GOT3 (cell line): ENCODE measurements around the gene SAP30BP.

ENCODE experiments used
- DNase-seq: peaks from one replicate; lab custom pipeline; 2025; ENCODE audit warnings: mixed read lengths; lab: John Stamatoyannopoulos, UW

SAP30BP gene

DNA sequence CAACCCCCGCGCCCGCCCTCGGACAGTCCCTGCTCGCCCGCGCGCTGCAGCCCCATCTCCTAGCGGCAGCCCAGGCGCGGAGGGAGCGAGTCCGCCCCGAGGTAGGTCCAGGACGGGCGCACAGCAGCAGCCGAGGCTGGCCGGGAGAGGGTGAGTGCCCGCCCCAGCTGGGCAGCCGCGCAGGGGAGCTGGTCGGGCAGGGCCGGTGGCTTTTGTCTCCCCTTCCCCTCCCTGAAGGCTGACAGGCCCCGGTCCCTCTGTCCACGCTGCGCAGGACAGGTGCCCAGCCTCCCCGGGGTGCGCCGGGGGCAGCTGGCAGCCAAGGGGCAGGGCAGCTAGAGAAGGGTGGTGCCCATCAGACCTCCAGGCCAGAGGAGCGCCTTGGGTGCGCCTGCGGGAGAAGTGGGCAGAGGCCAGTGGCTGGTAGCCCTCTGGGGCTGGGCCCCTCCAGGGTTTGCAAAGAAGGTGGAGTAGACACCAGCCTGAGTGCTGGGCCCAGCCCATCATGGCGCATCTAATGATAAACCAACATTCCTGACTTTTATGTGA is 54.4 kb downstream of the SAP30BP start:
- no peak for DNase-seq

DNA sequence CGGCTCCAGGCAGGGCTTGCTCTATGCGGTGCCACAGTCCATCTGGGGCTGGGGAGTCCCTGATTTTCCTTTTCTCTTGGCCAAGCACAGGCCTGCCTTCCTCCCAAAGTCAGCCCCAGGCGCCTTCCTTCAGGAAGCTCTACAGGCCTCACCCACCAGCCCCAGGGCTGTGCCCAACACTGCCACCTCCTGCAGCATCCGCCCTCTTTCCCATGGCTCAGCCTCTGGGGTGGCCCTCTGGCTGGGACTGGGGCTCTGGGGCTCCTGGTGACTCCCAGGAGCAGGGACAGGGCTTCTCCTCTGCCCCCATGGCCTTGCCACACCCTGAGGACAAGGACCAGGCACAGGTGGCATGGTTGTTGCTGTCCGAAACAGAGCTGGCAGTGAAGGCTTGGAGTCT is 54.9 kb downstream of the SAP30BP start:
- DNase-seq, result no peak

- no peak for DNase-seq
Observed at GRCh38 chr17:75722542-75723095, 55.5 kb downstream of the SAP30BP start.

- no peak for DNase-seq
Observed at GRCh38 chr17:75723171-75723930, 56.2 kb downstream of the SAP30BP start.

DNA sequence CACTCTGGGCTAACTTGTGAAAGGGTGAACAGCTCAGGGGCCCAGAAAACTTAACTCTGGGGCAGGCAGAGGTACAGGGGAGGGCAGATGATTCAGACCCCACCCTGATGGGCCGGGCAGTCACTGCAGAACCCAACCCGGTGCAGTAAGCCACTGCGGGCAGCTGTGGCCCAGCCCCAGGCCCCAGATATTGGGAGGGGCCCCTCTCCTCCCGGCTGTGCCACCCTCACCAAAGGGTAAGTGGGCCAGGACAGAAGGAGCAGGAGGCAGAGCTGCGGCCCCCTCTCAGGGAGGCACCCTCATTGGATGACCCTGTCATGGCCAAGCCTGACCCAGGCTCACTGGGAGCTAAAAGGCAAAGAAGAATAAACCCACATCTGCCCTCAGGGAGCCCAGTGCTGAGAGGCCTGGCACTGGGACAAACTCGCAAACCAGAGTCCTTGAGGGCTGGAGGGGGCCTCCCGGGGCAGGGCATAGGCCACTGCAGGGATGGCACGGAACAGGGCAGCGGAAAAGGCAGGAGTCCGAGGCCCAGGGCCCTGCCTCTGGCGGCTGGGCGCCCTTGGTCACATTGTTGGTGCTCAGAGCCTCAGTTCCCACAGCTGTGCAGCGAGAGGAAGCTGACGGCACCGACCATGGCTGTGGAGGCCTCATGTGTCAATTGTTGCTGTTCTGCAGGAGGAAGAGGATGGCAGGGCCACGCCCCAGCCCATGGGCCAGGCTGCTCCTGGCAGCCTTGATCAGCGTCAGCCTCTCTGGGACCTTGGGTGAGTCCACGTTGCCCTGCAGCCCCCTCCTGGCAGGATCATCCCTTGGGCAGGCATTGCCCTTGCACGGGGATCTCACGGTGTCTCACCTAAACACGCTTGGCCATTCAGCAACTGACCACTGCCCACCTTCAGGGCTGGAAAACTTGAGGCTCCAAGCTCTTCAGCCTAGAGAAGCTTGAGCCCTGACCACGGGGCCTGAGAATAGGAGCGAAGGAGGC is 57.2 kb downstream of the SAP30BP start:
- DNase-seq, result no peak

DNA sequence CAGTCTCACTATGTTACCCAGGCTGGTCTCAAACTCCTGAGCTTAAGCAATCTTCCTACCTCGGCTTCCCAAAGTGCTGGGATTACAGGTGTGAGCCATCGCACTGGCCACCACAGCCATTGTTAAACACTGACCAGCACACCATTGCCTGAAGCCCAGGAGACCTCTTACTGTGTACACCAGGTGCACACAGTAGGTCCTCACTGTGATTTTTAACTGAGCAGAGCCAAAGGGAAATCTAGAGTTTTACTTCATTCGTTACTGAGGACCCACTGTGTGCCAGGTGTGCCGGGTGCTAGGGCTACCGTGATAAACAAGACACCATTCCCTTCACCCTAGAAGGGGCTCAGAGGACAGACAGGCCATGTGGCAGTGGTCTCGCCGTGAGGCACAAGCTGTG is 58.4 kb downstream of the SAP30BP start:
- no peak for DNase-seq

GRCh38 chr17:75727391-75727790 is 60.3 kb downstream of the SAP30BP start:
- no peak for DNase-seq

DNA sequence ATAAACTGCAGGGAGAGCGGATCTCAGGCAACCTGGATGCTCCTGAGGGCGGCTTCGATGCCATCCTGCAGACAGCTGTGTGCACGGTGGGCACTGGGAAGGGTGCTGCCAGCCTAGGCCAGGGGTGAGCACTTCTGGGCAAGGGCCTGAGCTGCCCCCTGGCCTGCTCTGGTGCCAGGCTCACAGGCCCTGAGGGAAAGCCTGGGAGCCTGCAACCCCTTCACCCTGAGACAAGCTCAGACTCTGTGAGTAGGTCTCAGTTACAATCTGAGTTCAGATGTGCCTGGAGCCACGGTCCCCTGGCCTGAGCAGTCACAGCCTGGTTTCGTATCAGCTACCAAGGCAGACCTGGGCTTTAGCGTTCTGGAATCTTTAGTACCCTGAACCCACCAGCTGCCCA is 62.2 kb downstream of the SAP30BP start:
- no peak for DNase-seq

GRCh38 chr17:75730065-75730464 is 62.9 kb downstream of the SAP30BP start:
- DNase-seq, result no peak

DNA sequence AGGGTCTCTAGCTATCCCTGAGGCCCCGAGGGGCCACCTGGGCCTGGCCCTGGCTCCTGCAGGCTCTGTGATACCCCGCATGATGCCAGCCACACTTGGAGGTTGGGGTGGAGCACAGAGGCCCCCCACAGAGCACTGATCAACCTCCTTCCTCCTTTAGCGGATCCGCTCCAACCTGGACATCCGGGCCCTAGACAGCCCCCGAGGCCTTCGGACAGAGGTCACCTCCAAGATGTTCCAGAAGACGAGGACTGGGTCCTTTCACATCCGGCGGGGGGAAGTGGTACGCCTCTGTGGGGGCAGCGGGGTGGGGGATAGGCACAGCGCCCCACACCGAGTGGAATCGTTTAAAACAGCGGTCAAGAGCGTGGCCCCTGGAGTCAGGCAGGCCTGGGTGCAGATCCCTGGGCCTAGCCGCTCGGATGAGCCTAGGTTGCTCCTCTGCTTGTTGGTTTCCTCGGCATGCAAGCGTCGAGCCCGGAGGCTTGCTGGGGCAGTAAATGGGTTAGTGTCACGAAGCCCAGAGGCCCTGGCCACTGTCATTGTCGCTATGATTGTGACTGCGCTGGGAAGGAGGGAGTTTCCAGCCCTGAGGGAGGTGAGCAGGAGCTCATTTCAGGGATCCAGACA is 64.1 kb downstream of the SAP30BP start:
- no peak for DNase-seq

- DNase-seq, result no peak
Observed at GRCh38 chr17:75731716-75732498, 64.8 kb downstream of the SAP30BP start.

- no peak for DNase-seq
Observed at GRCh38 chr17:75733471-75733870, 66.3 kb downstream of the SAP30BP start.

GRCh38 chr17:75734674-75735294 is 67.6 kb downstream of the SAP30BP start:
- no peak for DNase-seq

DNA sequence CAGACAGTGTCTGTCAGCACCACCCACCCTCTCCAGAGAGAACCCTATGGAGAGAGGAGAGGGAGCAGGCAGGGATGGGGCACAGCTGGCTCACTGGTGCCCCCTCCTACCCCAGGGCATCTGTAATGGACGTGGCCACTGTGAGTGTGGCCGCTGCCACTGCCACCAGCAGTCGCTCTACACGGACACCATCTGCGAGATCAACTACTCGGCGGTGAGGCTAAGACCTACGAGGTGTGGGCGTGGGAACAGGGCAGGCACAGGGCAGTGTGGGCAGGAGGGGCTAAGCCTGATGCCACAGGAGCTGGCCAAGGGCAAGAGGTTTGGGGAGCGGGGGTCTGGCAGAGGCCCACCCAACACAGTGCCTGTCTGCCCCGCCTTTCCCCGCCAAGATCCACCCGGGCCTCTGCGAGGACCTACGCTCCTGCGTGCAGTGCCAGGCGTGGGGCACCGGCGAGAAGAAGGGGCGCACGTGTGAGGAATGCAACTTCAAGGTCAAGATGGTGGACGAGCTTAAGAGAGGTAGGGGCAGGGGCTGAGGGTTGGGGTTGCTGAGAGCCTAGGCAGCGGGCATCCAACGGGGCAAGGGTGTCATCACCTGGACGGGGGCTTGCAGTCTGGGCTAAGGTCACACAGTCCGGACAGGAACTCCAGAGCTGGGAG is 69.2 kb downstream of the SAP30BP start:
- DNase-seq, result no peak

- no peak for DNase-seq
Observed at GRCh38 chr17:75737133-75737962, 70.2 kb downstream of the SAP30BP start.

DNA sequence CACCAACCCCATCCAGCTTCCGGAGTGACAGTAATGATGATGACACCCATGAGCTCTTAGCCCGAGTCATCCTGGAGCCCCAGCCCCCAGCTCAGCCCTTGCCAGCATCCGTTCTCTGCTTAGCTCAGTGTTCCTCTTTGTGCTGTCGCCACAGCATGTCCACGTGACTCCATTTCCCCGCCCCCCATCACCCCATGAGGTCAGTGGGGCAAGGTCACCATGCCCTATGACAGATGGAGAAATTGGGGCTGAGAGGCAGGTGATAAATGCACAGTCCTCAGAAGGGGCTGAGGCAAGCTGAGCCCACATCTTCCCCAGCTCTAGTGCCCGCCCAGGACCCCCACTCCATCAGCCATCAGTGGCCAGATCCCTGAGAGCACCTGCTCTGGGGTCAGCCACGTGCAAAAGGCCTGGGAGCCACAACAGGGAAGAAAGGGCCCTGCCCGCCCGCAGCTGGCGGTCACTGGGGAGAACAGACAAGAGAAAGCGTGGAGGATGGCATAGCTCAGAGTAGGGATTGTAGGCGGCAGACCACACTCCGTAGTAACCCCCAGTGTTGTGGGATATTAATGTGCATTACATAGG is 71.2 kb downstream of the SAP30BP start:
- DNase-seq, result no peak

GRCh38 chr17:75739174-75739573 is 72.0 kb downstream of the SAP30BP start:
- no peak for DNase-seq

- no peak for DNase-seq
Observed at GRCh38 chr17:75739801-75740200, 72.7 kb downstream of the SAP30BP start.

DNA sequence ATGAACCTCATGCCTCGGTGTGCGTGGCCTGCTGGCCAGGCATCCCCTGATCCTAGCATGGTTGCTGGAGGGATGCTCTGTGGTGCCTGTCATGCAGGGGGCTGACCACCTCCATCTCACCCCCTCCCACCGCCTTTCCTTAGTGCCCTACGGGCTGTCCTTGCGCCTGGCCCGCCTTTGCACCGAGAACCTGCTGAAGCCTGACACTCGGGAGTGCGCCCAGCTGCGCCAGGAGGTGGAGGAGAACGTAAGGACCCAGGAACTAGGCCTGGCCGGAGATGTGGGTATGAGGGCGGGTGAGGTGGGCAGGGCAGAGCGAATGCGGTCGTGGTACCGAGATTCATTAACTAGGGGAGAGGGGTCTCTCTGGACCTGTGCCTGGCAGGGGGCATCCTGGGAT is 73.1 kb downstream of the SAP30BP start:
- no peak for DNase-seq
